Epithelial cell of proximal tubule (primary cell): ENCODE data around the gene BUB1B. TPM values are rescaled to one million over a fixed set of nuclear protein-coding genes. Genes with fewer than 3 reads are reported as not detected.
"Not testable (repeated sequence)": the region's sequence is repeated elsewhere in the genome, so short reads cannot be mapped to it uniquely, and the experiment has no call there.

Experiments used
- DNase-seq: peaks from one replicate; pipeline ENCODE4 v3.0.0-alpha.2; 2011; ENCODE audit warnings: low read depth
- H3K4me3 ChIP-seq: 2 replicates; pipeline ENCODE4 v1.5.1; 2011; ENCODE audit warnings: low read depth, mild to moderate bottlenecking, low read length
- CTCF ChIP-seq: conservative IDR thresholded peaks from 2 replicates; pipeline ENCODE4 v1.5.1; 2012; ENCODE audit warnings: low read depth, mild to moderate bottlenecking, low read length
- total RNA-seq: library from RNA; depleted of rRNA; stranded (reverse); fragments of >200 nt; gene quantifications from 2 replicates; pipeline ENCODE4 v1.2.3, GENCODE V29; 2015

Gene BUB1B, protein sequence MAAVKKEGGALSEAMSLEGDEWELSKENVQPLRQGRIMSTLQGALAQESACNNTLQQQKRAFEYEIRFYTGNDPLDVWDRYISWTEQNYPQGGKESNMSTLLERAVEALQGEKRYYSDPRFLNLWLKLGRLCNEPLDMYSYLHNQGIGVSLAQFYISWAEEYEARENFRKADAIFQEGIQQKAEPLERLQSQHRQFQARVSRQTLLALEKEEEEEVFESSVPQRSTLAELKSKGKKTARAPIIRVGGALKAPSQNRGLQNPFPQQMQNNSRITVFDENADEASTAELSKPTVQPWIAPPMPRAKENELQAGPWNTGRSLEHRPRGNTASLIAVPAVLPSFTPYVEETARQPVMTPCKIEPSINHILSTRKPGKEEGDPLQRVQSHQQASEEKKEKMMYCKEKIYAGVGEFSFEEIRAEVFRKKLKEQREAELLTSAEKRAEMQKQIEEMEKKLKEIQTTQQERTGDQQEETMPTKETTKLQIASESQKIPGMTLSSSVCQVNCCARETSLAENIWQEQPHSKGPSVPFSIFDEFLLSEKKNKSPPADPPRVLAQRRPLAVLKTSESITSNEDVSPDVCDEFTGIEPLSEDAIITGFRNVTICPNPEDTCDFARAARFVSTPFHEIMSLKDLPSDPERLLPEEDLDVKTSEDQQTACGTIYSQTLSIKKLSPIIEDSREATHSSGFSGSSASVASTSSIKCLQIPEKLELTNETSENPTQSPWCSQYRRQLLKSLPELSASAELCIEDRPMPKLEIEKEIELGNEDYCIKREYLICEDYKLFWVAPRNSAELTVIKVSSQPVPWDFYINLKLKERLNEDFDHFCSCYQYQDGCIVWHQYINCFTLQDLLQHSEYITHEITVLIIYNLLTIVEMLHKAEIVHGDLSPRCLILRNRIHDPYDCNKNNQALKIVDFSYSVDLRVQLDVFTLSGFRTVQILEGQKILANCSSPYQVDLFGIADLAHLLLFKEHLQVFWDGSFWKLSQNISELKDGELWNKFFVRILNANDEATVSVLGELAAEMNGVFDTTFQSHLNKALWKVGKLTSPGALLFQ
- 59.8 and 86.4 TPM in 2 replicates for total RNA-seq

DNA sequence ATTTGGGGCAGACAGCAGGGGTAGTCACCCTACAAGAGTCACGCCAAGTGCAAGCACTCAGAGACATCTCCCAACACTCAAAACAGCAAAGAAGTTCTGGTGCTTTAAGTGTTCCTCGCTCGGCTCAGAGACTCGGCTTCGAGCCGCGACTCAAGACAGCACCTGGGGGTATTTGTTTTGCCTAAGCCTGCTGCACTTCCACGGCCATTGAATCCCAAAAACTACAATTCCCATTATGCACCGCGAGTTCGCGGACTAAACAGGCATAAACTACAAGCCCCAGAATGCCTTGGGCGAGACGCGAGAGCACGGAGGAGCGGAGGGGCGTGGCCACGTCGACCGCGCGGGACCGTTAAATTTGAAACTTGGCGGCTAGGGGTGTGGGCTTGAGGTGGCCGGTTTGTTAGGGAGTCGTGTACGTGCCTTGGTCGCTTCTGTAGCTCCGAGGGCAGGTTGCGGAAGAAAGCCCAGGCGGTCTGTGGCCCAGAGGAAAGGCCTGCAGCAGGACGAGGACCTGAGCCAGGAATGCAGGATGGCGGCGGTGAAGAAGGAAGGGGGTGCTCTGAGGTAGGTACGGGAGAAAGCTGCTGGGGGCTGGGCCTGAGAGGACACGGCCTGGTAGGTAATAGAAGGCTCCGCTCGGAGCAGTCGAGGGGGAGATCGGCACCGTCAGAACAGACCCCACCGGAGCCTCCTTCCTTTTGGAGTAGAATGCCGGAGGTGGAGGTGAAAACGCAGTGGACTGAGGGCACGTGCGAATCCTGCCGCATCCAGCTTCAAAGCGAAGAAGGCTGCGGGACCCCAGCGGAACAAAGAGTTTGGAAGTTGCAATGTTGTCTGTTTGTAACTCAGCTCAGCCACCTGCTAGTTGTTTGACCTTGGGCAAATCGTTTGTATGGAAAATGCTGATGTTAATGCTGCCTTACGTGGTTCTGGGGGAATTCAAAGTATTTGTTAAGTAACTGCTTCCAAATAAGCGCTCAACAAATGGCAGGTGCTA lies at the start of gene BUB1B:
BUB1B (plus strand) TSS at position 381 of the 1,000 bp plus-strand sequence; CDS start at position 533, 152 bp downstream.
- no peak for DNase-seq
- TF ChIP-seq CTCF, result no peak
- peak within 1 kb of the TSS; percentile 80 for H3K4me3 ChIP-seq

- no peak for DNase-seq
- TF ChIP-seq CTCF, result no peak
- no peak overlapping the region for H3K4me3 ChIP-seq
These were observed 49.0 kb upstream of the BUB1B start for GRCh38 chr15:40111888-40112287.

GRCh38 chr15:40112789-40113188 lies 48.1 kb upstream of the BUB1B start:
- no peak for DNase-seq
- TF ChIP-seq CTCF, result no peak
- no peak overlapping the region for H3K4me3 ChIP-seq

DNA sequence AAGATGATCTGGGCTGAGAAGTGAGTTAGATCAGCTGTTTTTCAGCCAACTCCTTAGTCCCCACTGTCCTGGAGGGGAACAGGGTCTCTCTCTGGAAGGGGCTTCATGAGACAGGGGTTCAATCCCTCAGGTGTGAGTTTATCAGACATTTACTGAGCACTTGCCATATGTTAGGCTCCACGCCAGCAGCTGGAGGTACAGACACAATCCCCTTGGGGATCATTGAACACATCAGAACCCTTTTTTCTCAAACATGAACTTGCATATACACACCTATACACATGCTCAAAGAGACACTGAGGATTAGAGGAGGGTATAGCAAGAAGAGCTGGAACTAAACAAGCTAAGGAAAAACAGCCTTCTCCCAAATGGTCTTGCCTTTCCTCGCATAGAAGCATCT lies 46.7 kb upstream of the BUB1B start:
- no peak overlapping the region for H3K4me3 ChIP-seq
- no peak for TF ChIP-seq CTCF
- no peak for DNase-seq

DNA sequence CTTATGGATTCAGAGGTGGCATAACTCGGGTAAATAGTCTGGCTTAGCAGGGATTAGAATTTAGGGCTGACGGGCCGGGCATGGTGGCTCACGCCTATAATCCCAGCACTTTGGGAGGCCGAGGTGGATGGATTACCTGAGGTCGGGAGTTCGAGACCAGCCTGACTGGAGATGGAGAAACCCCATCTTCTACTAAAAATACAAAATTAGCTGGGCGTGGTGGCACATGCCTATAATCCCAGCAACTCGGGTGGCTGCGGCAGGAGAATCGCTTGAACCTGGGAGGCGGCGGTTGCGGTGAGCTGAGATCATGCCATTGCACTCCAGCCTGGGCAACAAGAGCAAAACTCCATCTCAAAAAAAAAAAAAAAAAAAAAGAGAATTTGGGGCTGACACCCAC lies 45.8 kb upstream of the BUB1B start:
- H3K4me3 ChIP-seq, DNase-seq: not testable (repeated sequence)

DNA sequence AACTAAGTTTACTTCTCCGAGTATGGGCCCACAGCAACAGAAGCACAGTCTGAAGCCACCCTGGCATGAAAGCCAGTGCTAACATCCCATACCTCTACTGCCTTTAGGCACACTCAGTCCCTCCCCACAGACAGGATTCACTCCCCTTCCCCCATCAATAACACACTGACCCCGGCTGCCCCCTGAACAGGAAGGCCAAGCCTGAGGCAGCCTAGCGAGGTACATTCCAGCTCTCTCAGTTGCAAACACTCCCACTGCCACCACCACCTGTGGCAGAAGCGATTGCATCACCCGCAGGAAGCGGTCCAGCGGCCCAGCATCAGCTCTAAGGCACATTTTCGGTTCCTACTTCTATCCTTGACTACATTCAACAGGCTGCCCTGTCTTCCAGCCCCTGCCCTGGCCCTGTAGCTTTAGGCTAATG lies 45.2 kb upstream of the BUB1B start:
- no peak for TF ChIP-seq CTCF
- DNase-seq, result no peak
- no peak overlapping the region for H3K4me3 ChIP-seq
